Measurements from ENCODE around the gene TP53.

GRCh38 chr17:7667656-7668406 is 19.5 kb downstream of the TP53 start:
- no peak for TF ChIP-seq RNF2 (IDR thresholded peaks at IDR 0.05; ENCODE audit: borderline replicate concordance, low read depth)
- no peak for TF ChIP-seq BCL3 (IDR thresholded peaks at IDR 0.05)
- TF ChIP-seq RAD21 (conservative IDR thresholded peaks at IDR 0.05 in 1 of 2, IDR thresholded peaks at IDR 0.05 in 1 of 2): no peak
- TF ChIP-seq NFE2L2 (conservative IDR thresholded peaks at IDR 0.05; ENCODE audit: low read length): no peak
- no peak for TF ChIP-seq REST (IDR thresholded peaks at IDR 0.05)
- TF ChIP-seq FOSL2 (IDR thresholded peaks at IDR 0.05): no peak
- no peak for TF ChIP-seq FOSL2 (CRISPR knock-in tag; IDR thresholded peaks at IDR 0.05)
- TF ChIP-seq CTCF (IDR thresholded peaks at IDR 0.05): no peak

Measured in A549 (cell line).